GM19193 (cell line): ENCODE measurements around the gene ARMC2.

Source experiments
- POLR2A ChIP-seq: IDR thresholded peaks from 4 replicates; pipeline ENCODE4 v1.6.1; 2011; ENCODE audit not compliant: insufficient read depth, insufficient read length; ENCODE audit errors: extremely low read depth

ARMC2 gene

GRCh38 chr6:108811490-108811889 is 36.7 kb upstream of the ARMC2 start:
- TF ChIP-seq POLR2A: no peak

- TF ChIP-seq POLR2A: no peak
Observed at GRCh38 chr6:108820006-108820405, 28.2 kb upstream of the ARMC2 start.

GRCh38 chr6:108822401-108822800 is 25.8 kb upstream of the ARMC2 start:
- no peak for TF ChIP-seq POLR2A

GRCh38 chr6:108825326-108825725 is 22.9 kb upstream of the ARMC2 start:
- no peak for TF ChIP-seq POLR2A

- TF ChIP-seq POLR2A: no peak
Observed at GRCh38 chr6:108831104-108831503, 17.1 kb upstream of the ARMC2 start.

DNA sequence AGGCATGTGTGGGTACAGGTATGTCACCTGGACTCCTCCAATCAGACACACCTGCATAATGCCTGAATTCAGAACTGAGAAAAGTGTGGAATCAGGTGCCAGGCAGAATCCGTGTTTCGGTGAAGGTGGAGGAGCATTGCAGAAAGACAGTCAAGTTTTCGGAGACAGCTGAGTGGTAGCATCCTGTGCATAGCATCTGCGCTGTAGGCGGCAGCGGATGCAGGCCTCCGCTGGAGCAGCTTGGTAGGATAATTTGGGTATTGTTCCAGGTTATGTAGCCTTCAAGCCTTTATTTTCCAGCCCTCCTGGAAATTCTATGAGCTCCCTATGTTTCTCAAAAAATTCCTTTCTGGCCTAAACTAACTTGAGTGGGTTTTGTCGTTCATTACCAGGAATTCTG is 15.5 kb upstream of the ARMC2 start:
- no peak for TF ChIP-seq POLR2A

DNA sequence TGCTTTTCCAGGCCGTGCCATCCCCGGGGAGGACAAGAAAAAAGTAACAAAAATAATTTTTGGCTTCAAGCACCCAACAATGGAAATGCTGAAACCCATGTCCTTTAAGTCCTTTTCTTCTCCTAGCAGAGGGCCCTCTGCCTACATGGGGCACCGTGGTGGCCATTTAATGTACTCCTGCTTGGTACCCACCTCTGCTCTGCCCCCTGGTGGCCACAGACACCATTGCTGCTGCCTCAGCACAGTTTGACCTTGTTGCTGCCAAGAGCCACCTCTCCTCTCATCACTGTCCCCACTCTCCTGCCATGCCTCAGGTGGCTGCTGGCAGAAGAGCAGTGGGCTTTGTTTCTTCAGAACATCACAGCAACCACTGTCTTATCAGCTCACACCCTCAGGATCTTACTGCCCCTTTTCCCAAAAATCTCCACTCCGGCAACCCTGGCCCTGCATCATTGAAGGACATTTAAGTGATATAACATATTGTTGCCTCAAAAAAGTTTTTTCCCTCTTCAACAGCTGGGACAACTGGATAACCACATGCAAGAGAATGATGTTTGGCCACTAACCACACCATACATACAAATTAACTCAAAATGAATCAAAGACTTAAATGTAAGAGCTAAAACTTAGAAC is 12.9 kb upstream of the ARMC2 start:
- TF ChIP-seq POLR2A: no peak

GRCh38 chr6:108836061-108836460 is 12.2 kb upstream of the ARMC2 start:
- TF ChIP-seq POLR2A: no peak

DNA sequence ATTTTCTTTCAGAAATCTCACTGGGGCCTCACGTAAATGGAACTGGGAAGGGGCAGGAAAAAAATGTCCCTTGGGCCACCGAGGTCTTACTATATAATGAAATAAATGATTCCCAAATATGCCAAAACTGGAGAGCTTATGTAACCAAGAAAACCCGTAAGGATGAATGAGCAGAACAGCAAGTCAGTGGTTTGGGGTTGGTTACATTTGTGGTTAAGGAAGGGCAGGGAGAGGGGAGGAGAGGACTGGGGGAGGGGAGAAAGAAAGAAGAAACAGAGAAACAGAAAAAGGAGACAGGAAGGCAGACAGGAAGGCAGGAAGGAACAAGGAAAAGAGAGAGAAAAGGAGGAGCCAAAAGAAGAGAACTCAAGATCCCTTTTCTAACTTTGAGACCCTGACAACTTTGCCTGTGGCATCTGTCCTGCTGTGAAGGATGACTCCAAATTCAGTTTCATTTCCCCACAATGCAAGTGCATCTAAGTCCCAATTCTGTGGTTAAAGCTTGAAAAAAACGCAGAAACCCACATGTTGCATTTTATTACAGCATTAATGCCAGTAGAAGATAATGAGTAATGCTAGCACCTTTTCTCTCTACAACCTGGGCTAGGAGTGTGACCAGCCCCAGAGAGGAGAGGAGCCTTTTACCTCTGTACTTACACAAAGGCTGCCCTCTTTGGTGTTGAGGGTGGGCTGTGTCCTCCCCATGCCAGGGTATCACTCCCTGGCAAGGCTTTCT is 10.8 kb upstream of the ARMC2 start:
- no peak for TF ChIP-seq POLR2A

GRCh38 chr6:108838101-108838717 is 10.0 kb upstream of the ARMC2 start:
- no peak for TF ChIP-seq POLR2A

DNA sequence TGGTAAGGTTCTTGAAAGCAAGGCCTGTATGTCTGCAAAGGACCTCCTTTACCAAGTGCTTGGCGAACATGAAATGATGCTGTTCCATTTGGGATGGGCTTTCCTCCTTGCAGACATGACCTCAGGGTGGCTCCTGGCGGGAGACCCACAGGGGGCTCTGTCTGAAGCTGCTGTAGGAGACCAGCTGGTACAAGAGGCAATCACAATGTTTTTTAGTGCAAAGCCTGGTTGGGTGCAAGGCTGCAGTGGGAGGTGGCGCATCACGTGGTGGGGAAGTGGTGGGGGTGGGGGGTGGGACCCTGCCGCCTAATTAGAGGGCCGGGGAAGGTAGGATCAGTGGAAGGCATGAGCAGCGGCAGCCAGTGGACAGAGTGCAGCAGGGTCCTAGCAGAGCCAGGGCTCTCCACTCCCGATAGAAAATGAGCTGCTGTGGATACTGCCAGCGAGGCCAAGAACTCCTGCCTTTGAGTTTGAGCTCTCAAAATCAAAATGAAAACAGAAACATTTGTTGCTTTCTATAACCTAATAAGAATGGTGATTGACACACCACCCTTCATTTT is 9.1 kb upstream of the ARMC2 start:
- no peak for TF ChIP-seq POLR2A

DNA sequence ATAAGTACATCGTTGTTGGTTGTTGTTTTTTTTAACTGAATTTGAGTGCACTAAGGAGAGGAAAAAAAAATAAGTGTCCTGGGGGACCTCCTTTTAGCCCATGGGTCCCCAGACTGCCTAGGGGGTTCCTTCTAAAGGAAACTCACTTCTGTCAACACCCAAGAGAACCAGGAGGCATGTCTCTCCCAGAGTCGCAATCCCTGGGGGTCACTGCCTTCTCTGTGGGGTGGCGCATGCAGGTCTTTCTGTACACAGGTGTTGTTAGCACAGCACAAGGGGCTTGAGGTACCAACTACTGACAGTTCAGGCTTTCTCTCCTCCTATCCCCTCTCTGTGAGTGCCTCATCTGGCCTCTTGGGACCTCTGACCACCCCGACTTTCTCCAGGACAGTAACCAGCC is 7.3 kb upstream of the ARMC2 start:
- no peak for TF ChIP-seq POLR2A

DNA sequence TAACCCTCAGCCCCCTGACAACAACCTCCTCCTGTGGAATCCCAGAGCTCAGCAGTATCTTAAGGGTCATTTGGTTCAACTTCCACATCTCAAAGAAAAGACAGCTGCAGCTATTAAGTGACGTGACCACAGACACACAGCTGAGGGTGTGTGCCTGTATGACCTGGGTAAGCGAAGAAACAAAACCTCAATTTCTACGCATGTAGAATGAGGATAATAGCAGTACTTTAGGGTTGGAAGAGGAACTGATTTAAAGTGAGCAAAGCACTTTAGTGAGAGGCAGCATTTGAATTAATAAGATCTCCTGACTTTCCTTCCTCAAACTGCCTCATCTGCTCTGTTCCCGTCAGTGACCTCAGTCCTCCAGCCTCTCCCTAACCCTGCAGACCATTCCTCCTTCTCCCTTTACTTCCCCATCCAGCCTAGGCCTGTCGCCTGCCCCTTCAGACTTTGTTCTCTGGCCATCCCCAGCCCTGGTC is 6.8 kb upstream of the ARMC2 start:
- no peak for TF ChIP-seq POLR2A

DNA sequence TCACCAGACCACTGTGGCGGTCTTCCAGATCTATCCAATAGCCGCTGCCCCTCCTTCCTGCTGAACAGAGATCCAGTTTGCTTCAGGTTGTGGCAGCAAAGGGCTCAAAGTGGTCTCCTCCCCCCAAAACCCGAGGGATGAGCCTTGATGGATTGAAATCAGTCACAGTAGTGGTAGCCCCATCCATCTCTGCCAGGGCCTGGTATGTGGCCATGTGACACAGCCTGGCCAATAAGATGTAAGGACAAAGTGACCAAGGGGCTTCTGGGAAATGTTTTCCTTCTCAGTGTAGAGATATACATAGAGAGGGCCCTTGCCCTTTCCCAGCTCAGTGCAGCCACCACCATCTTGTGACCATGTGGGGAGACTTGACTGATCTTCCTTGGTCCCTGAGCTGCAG is 4.1 kb upstream of the ARMC2 start:
- no peak for TF ChIP-seq POLR2A

GRCh38 chr6:108845145-108845544 is 3.1 kb upstream of the ARMC2 start:
- TF ChIP-seq POLR2A: no peak

DNA sequence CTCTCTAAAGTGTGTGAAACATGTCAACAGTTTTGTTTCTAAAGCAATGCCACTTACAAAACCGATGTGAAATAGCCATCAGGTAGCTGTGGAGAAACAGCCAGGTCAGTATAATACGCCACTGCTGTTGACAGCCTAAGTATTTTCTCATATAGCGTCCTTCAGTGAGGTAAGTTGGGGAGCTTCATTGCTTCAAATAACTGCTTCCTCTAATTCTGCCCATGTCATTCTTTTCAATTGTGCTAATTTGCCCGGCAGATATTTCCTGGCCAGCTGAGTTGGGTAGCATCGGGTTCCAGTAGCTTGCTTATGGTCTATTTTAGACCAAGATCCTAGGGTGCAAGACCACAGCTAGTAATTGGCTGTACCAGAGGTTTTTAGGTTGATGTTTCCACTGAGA is 2.1 kb upstream of the ARMC2 start:
- TF ChIP-seq POLR2A: no peak

GRCh38 chr6:108846628-108847027 is 1.6 kb upstream of the ARMC2 start:
- TF ChIP-seq POLR2A: no peak

GRCh38 chr6:108847738-108848115 is 495 bp upstream of the ARMC2 start:
- no peak for TF ChIP-seq POLR2A
